Nephron progenitor cell (in vitro differentiated cells): ENCODE results near the gene RNF11.

Source experiments
- DNase-seq: peaks from one replicate; pipeline ENCODE4 v3.0.0; 2021
- H3K27ac Mint-ChIP-seq: 2 replicates; pipeline ENCODE4 v1.8.0; 2021; ENCODE audit warnings: mild to moderate bottlenecking, moderate library complexity, mixed read lengths
- H3K27me3 Mint-ChIP-seq: 2 replicates; pipeline ENCODE4 v1.8.0; 2021; ENCODE audit warnings: mild to moderate bottlenecking, low read depth, mixed read lengths; ENCODE audit not compliant: poor library complexity
- H3K36me3 Mint-ChIP-seq: 2 replicates; pipeline ENCODE4 v1.8.0; 2021; ENCODE audit warnings: low read depth, mixed read lengths
- H3K4me1 Mint-ChIP-seq: 2 replicates; pipeline ENCODE4 v1.8.0; 2021; ENCODE audit warnings: mixed read lengths
- H3K4me3 Mint-ChIP-seq: 2 replicates; pipeline ENCODE4 v1.8.0; 2021; ENCODE audit warnings: mild to moderate bottlenecking, moderate library complexity, mixed read lengths
- H3K9me3 Mint-ChIP-seq: 2 replicates; pipeline ENCODE4 v1.8.0; 2021; ENCODE audit warnings: mild to moderate bottlenecking, moderate library complexity, mixed read lengths
- TF ChIP-seq, protein P1 (sequence below): fragments of 200-600 bp; sonication (generic); IDR thresholded peaks from 2 replicates; pipeline ENCODE4 v1.5.0; 2021; ENCODE audit warnings: antibody characterized with exemption

RNF11 gene

DNA sequence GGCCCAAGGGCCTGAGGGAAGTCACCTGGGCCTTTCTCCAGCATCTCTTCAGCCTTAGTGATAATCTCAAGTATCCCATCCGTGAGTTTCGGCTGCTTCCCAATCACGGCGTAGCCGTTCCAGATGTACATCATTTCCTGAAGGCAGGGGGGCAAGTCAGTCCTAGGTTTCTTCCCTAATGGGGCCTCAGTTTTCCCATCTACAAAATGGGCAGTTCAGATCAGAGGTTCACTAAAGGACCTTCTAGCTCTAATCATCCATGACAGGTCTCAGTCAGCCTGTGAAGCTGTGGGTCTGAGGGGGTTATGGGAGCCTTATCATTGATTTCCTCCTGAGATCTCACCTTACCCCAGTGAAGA, 54.4 kb downstream of the RNF11 start:
- TF ChIP-seq, protein P1, sequence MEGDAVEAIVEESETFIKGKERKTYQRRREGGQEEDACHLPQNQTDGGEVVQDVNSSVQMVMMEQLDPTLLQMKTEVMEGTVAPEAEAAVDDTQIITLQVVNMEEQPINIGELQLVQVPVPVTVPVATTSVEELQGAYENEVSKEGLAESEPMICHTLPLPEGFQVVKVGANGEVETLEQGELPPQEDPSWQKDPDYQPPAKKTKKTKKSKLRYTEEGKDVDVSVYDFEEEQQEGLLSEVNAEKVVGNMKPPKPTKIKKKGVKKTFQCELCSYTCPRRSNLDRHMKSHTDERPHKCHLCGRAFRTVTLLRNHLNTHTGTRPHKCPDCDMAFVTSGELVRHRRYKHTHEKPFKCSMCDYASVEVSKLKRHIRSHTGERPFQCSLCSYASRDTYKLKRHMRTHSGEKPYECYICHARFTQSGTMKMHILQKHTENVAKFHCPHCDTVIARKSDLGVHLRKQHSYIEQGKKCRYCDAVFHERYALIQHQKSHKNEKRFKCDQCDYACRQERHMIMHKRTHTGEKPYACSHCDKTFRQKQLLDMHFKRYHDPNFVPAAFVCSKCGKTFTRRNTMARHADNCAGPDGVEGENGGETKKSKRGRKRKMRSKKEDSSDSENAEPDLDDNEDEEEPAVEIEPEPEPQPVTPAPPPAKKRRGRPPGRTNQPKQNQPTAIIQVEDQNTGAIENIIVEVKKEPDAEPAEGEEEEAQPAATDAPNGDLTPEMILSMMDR, result no peak
- no peaks in the 10 kb centered on the region for H3K9me3 Mint-ChIP-seq

DNA sequence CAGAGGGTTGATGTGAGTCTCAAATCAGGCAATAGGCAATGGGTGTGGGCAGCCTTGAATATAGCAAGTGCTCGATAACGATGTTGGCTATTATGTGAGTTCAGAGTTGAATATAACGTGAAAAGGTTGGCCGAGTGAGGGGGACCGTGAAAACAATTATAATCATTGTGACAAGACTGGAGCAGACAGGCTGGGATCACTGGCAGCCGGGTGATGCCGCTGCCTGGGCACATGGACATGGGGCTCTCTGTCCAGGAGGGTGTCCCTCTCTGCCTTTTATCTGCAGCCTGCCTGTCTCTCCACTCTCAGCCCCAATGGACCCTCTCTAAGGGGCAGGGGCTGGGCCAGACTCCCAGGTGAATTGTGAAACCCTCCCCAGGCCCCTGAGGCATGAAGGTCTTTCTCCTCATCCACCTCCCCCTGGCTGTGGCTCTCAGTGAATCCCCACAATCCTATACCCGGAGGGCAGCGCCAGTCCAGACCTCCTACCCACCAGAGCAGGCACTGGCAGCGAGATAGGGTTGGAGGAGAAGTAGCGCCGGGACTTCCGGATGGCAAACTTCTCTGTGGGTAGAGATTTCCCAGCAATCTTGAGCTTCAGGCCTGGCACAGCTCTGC, 57.9 kb downstream of the RNF11 start:
- no peak overlapping the region for H3K27ac Mint-ChIP-seq
- H3K27me3 Mint-ChIP-seq, result peaks cover 4% of the 10 kb centered on the region

More for the DNA sequence above, 54.4 kb downstream of the RNF11 start:
- H3K27me3 Mint-ChIP-seq, result no peaks in the 10 kb centered on the region
- no peak overlapping the region for H3K27ac Mint-ChIP-seq
- no peak overlapping the region for H3K4me3 Mint-ChIP-seq
- DNase-seq, result no peak
- no peaks in the 10 kb centered on the region for H3K4me1 Mint-ChIP-seq
- no peaks in the 10 kb centered on the region for H3K36me3 Mint-ChIP-seq

DNA sequence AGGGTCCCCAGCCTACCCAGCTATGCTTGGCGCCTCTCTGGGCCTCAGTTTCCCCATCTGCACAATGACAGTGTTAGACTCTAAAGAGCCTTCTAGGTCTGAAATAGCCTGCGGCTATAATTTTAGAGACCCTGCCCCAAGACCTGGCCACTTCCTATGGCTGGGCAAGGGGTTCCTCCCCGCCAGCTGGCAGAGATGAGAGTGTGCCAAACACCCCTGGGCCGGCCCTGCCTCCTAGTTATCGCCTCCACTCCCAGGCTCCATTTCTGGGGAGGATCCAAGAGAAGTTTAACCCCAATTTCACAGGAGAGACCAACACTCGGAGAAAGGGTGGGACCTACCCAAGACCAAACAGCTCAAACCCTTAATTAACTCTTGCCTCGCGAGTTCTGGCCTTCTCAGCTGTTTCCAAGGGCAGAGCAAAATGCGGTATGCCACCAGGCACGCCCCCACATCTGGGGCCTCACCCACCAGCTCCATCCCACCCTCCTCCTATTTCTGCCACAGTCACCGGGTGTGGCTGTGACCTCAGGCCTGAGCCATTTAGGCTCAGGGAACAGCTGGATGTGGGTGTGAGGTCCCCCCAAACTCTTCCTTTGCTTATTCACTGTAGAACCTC, 58.6 kb downstream of the RNF11 start:
- Mint-ChIP-seq H3K9me3 (no peaks in the 10 kb centered on the region), H3K4me1 (peaks cover 17% of the 10 kb centered on the region), H3K4me3 (no peak overlapping the region), H3K36me3 (no peaks in the 10 kb centered on the region), H3K27ac (no peak overlapping the region), H3K27me3 (peaks cover 4% of the 10 kb centered on the region)
- TF ChIP-seq, protein P1, result no peak
- no peak for DNase-seq

More for the DNA sequence above, 57.9 kb downstream of the RNF11 start:
- peaks cover 17% of the 10 kb centered on the region for H3K4me1 Mint-ChIP-seq
- H3K4me3 Mint-ChIP-seq, result no peak overlapping the region
- no peak for DNase-seq
- H3K36me3 Mint-ChIP-seq, result no peaks in the 10 kb centered on the region
- H3K9me3 Mint-ChIP-seq, result no peaks in the 10 kb centered on the region
- TF ChIP-seq, protein P1, result no peak

DNA sequence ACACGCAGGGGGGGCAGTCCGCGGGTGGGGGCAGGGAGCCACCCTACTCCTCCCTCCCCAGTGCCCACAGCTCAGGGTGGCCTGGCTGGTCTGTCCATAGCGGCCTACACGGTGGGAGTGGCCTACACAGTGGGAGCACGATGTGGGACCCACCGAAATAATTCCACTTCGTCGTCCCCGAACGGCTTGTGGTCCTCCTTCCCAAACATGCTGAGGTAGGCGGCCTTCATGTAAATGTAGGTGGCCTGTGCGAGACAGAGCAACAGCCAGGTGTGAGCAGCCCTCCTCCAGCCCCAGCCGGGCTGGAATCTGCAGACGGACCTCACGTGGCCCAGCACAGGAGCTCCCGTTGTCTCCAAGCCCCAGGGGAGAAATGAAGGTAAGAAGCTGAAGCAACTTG, 59.9 kb downstream of the RNF11 start:
- DNase-seq, result no peak
- TF ChIP-seq, protein P1, result no peak
- Mint-ChIP-seq H3K36me3 (no peaks in the 10 kb centered on the region), H3K4me3 (no peak overlapping the region), H3K27me3 (peaks cover 4% of the 10 kb centered on the region), H3K4me1 (peaks cover 17% of the 10 kb centered on the region), H3K27ac (no peak overlapping the region), H3K9me3 (no peaks in the 10 kb centered on the region)

DNA sequence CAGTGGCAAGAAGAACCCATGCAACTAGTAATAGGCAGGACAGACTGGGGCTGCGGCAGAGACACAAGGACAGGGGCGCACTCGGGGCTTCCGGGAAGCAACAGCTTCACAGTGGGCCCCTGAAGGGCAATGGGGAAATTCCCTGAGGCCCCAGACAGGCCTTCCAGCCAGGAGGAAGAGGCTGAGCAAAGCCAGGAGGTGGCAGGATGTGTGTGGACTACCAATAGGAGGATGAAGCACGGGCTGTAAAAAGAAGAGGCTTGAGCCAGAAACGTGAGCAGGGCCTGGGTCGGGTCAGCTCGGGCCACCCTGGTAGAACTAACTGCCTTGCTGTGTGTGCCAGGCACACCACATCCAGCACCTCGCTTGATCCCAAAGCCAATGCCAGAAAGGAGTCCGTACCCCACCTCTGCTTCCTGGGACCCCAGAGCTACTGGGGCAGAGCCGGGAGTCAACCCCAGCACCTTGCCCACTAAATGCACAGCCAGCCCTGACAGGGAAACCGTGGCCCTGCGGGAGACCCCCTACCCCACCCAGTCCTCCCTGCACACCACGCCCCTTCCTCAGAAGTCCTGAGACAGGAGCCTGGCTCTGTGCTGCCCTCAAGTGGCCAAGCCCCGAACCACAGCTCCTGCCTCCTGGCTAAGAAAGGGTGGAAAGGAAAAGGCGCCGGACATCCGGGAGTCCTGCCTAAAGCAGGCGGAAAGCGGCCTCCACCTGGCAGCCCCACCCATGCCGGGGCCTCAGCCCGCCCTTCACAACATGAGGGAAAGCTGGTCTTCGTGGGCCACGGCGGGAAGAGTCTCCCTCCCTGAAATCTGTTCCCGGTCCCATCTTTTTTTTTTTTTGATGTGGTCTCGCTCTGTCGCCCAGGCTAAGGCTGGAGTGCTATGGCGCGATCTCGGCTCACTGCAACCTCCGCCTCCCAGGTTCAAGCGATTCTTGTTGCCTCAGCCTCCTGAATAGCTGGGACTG, 60.6 kb downstream of the RNF11 start:
- Mint-ChIP-seq H3K36me3 (no peaks in the 10 kb centered on the region), H3K4me1 (peaks cover 18% of the 10 kb centered on the region), H3K27ac (peak overlapping the region; percentile 75), H3K9me3 (no peaks in the 10 kb centered on the region), H3K27me3 (peaks cover 4% of the 10 kb centered on the region), H3K4me3 (no peak overlapping the region)
- TF ChIP-seq, protein P1, result peak; percentile 97
- peak; percentile 92 for DNase-seq
